Measurements from ENCODE around the gene MGA.

MGA gene

DNA sequence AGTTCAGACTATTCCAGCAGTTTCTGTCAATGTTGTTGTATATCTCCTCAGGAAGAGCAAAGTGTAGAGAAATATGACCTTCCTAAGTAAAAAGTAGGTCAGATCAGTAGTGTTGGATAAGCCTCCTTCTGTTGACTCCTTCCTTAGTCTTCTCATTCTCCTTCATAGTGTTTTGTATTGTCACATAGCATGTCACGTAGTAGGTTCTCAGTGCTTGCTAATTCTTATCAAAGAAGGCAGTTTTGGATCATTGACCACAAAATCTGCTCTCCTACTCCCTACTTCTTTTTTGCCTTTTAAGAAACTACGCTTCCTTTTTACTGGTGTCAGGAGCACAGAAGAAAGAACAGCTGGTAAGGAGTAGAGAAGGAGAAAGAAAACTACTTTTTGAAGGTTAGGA is 1.0 kb upstream of the MGA start:
- no peak for DNase-seq

DNA sequence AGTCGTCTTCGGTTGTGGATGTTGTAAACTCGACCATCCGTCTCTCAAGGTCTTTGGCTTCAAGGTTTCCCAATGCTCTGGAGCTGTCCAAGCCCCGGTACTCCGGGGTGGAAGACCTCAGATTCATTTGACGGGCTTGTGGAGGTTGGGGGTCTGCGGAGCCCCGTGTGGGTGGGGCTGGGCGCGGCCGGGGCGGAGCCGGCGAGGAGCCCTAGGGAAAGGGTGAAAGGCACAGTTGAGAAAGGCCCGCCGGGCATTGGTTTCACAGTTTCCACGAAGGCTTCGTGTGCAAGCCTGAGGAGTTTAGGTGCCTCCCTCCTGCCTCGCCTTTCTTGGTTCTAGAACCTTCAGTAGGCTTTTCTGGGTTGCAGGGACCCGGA is 360 bp upstream of the MGA start:
- DNase-seq: no peak

- peak; percentile 10 for DNase-seq
These were observed 893 bp downstream of the MGA start for GRCh38 chr15:41661078-41661517.

- peak; percentile 44 for DNase-seq
These were observed 1.5 kb downstream of the MGA start for GRCh38 chr15:41661518-41662225.

- no peak for DNase-seq
These were observed 6.2 kb downstream of the MGA start for GRCh38 chr15:41666353-41666920.

DNA sequence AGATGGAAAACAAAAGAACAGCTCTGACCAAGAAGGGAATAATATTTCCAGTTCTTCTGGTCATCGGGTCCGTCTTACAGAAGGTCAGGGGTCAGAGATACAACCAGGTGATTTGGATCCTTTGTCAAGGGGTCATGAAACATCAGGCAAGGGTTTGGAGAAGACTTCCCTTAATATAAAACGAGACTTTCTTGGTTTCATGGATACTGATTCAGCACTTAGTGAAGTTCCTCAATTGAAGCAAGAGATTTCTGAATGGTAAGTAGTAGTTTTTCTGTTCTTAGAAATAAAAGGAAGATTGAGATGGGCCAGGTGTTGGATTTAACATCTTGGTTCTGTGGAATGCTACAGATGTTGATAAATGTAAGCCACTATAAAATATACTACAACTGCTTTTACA is 9.5 kb downstream of the MGA start:
- no peak for DNase-seq

- no peak for DNase-seq
These were observed 11.7 kb downstream of the MGA start for GRCh38 chr15:41671656-41672648.

- no peak for DNase-seq
These were observed 15.1 kb downstream of the MGA start for GRCh38 chr15:41675337-41675736.

DNA sequence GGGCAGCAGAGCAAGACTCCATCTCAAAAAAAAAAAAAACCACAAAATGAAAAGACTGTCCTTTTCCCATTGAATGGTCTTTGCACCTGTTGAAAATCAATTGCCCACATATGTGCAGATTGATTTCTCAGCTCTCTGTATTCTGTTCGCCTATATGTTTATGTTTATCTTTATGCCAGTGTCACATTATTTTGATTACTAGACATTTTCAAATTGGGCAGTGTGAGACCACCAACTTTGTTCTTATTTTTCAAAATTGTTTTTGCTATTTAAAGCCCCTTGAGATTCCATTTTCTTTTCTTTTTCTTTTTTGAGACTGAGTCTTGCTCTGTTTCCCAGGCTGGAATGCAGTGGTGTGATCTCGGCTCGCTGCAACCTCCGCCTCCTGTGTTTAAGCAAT is 18.5 kb downstream of the MGA start:
- no peak for DNase-seq

DNA sequence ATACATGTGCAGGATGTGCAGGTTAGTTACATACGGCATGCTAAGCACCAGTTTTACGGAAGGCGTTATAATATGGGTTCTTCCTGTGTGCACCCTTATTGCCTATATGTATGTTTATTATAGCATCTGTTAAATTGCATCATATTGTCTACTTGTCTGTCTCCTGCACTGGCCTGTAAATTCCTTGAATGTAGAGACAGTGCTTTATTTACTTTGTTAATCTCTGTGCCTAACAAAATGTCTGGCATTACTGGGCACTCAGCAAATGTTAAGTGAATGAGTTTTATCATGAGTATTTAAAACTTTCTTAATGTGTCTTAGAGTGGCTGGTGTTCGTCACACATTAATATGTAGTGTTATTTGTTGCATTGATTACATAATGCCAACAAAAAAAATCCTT is 23.8 kb downstream of the MGA start:
- no peak for DNase-seq

DNA sequence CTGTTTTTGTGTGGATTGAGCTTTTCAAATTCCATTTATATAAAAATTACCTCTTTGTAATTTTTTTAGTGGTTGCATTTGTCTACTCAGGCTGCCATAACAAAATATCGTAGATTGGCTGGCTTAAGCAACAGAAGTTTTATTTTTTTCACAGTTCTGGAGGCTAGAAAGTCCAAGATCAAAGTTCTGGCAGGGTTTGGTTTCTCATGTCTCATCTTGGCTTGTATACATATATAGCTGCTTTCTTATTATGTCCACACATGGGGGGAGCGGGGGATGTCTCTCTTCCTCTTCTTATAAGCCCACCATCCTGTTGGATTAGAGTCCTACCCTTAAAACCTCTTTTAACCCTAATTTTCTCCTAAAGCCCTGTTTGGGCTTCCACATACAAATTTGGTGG is 28.5 kb downstream of the MGA start:
- DNase-seq: no peak

DNA sequence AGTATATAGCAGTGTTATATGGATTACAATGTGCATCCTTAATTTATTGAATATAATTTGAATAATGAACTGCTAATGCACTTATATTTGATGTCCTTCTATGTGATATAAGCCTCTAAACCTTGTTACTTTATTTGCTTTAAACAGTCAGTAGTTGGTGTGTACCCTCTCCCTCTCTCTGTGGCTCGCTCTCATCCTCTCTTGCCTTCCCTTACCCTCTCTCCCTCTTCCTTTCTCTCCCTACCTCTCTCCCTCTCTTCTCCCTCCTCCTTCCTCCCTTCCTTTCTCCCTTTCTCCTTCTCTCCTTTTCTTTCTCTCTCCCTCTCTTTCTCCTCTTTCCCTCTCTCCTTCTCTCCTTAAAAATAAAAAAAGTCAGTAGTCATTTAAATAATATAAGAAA is 28.9 kb downstream of the MGA start:
- no peak for DNase-seq

GRCh38 chr15:41689834-41690233 is 29.6 kb downstream of the MGA start:
- DNase-seq: no peak

- no peak for DNase-seq
These were observed 30.4 kb downstream of the MGA start for GRCh38 chr15:41690636-41691035.

- DNase-seq: no peak
These were observed 31.3 kb downstream of the MGA start for GRCh38 chr15:41691471-41691870.

DNA sequence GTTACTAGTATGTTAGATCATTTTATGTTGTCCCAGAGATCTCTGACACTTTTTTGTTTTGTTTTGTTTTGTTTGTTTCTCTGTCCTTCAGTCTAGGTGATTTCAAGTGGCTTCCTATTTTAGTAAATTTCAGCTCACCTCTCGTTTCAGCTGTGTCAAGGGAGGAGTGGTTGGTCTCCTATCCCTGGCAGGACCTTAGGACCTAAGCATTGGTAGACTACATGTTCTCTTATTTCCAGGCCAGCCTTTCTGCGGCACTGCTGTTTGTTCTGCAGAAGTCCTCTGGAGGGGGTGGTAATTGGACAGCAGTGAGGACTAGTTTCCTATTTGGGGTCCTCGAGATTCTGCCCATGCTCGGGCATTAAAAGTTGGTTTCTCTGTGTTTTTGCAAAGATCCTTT is 31.8 kb downstream of the MGA start:
- no peak for DNase-seq

DNA sequence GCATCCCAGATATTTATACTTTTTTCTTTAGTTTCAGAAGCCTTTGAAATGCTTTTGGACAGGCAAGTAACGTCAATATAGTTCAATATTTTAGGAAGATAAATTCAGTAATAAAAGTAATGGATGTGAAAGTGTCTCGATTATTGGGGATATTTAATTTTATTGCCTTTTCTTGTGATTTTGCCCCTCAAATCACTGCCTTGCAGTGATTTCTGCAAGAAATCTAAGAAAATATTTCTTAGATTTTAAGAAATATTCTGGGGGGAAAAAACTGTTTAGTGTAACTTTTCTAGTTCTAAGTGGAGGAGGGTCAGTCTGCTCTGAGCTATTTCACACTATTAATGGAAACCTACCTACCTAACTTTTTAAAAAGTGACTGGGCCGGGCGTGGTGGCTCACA is 33.6 kb downstream of the MGA start:
- DNase-seq: no peak

DNA sequence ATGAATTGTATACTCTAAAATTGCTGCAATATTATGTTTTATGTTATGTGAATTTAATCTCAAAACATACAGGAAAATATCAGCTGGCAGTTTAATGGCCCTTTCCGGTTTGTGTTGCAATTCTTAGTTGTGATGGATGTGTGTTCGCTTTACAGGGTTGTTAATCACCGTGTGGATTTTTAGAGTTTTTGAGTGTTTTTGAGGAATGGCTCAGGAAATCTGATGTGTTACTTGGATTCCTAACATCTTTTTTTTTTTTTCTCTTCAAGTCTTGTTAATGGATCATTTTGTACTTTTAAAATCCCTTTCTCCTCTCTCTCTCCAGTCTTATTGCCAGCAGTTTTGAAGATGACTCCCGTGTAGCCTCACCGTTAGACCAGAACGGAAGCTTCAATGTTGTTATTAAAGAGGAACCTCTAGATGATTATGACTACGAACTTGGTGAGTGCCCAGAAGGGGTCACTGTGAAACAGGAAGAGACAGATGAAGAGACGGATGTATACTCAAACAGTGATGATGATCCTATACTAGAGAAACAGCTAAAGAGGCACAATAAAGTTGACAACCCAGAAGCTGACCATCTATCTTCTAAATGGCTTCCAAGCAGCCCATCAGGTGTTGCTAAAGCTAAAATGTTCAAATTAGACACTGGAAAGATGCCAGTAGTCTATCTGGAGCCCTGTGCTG is 35.7 kb downstream of the MGA start:
- peak; percentile 2 for DNase-seq

DNA sequence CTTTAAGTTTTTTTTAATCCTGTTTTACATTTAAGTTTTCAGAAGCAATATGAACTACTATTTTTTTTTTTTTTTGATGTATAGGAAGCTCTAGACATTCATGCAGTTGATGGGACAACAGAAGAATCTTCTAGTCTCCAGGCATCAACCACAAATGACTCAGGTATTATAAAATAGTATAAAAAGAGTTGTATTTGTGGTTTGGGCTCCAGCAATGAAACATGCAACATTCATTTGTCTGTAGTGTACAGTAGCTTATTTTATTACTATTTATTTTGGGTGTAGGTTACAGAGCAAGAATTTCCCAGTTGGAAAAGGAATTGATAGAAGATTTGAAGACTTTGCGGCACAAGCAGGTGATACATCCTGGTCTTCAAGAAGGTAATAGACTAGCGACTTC is 38.6 kb downstream of the MGA start:
- no peak for DNase-seq

DNA sequence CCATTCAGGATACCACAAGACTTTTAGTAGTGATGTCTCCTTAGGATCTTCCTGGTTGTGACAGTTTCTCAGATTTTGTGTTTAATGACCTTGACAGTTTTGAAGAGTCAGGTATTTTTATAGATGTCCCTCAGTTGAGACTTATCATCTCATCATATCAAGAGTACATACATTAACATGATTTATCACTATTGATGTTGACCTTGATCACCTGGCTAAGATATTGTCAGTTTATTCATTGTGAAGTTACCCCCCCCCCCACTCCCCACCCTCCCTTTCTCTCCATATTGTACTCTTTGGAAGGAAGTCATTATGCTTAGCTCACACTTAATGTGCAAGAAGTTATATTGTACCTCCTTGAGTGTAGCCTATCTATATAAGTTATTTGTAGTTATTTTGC is 42.9 kb downstream of the MGA start:
- no peak for DNase-seq

DNA sequence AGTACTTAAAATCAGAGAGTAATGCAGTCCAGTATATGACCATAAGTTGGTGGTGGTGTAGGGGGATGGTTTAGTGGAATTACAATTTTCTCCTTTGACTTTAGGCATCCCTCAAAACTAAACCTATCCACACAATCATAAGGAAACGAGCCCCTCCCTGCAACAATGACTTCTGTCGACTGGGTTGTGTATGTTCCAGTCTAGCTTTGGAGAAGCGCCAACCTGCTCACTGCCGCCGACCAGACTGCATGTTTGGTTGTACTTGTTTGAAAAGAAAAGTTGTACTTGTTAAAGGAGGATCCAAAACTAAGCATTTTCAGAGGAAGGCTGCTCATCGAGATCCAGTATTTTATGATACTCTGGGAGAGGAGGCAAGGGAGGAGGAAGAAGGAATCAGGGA is 52.8 kb downstream of the MGA start:
- no peak for DNase-seq

GRCh38 chr15:41714291-41714690 is 54.1 kb downstream of the MGA start:
- no peak for DNase-seq

DNA sequence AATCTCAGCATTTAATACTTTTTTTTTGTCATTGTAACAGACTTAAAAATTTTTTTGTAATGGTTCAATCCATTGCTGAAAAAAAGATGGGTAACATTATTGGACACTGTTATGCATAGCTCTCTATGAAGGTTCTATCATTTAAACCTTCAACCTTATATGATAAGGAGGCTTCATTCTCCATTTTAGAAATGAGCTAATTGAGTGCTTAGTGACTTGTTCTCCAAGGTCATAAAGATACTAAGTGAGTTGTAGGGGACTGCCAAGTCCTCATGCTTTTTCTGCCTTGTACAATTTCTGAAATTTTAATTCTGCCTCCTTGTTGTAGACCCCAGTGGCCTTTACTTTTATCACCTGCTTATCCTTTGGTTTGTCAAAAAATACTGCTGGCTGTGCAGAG is 56.7 kb downstream of the MGA start:
- DNase-seq: no peak
